SK-N-SH treated with all-trans-retinoic acid at 6 μM for 48 hours (cell line): ENCODE results near the gene RAB3IP.
A peak's percentile ranks its signal among the peaks of the same experiment; 100 is the strongest.

Experiments
- ATAC-seq: fragments of 200-7000 bp; cut with Tn5 transposase; 3 replicates; pipeline ENCODE4 v1.9.1; 2020; ENCODE audit warnings: mild to moderate bottlenecking, moderate library complexity
- ARNTL ChIP-seq: fragments of 450-650 bp; formaldehyde crosslinking; IDR thresholded peaks from 2 replicates; pipeline ENCODE4 v1.5.0; 2020; ENCODE audit warnings: low read depth, mild to moderate bottlenecking, moderate library complexity, borderline replicate concordance
- BACH2 ChIP-seq: fragments of 250-450 bp; sonication (Bioruptor Pico); IDR thresholded peaks from 2 replicates; pipeline ENCODE4 v1.9.0; 2021; ENCODE audit warnings: mild to moderate bottlenecking, borderline replicate concordance
- CSDC2 ChIP-seq: fragments of 250-450 bp; sonication (Bioruptor Pico); IDR thresholded peaks from 2 replicates; pipeline ENCODE4 v1.5.0; 2020; ENCODE audit warnings: mild to moderate bottlenecking, moderate library complexity
- CSRNP3 ChIP-seq: fragments of 250-450 bp; sonication (Bioruptor Pico); IDR thresholded peaks from 2 replicates; pipeline ENCODE4 v1.5.1; 2021; ENCODE audit warnings: mild to moderate bottlenecking, moderate library complexity
- ESRRG ChIP-seq: fragments of 250-450 bp; sonication (Bioruptor Pico); IDR thresholded peaks from 2 replicates; pipeline ENCODE4 v1.6.1; 2021; ENCODE audit warnings: mild to moderate bottlenecking
- GLIS3 ChIP-seq: fragments of 250-450 bp; sonication (Bioruptor Pico); IDR thresholded peaks from 2 replicates; pipeline ENCODE4 v1.5.0; 2020; ENCODE audit warnings: mild to moderate bottlenecking, moderate library complexity
- ISL1 ChIP-seq: fragments of 250-450 bp; sonication (Bioruptor Pico); IDR thresholded peaks from 2 replicates; pipeline ENCODE4 v2.1.2; 2022; ENCODE audit warnings: mild to moderate bottlenecking, moderate library complexity
- OSR1 ChIP-seq: fragments of 250-450 bp; sonication (Bioruptor Pico); IDR thresholded peaks from 2 replicates; pipeline ENCODE4 v1.8.0; 2022; ENCODE audit warnings: moderate library complexity, mild to moderate bottlenecking, inconsistent platforms
- PPARA ChIP-seq: fragments of 250-450 bp; sonication (Bioruptor Pico); IDR thresholded peaks from 2 replicates; pipeline ENCODE4 v1.5.0; 2020; ENCODE audit warnings: mild to moderate bottlenecking, borderline replicate concordance
- RARB ChIP-seq: fragments of 250-450 bp; sonication (Bioruptor Pico); IDR thresholded peaks from 2 replicates; pipeline ENCODE4 v1.8.0; 2021; ENCODE audit warnings: mild to moderate bottlenecking, moderate library complexity
- SNAI2 ChIP-seq: fragments of 250-450 bp; sonication (Bioruptor Pico); IDR thresholded peaks from 2 replicates; pipeline ENCODE4 v1.5.0; 2020; ENCODE audit warnings: mild to moderate bottlenecking, moderate library complexity
- TCF4 ChIP-seq: fragments of 250-450 bp; sonication (Bioruptor Pico); IDR thresholded peaks from 2 replicates; pipeline ENCODE4 v1.8.0; 2021; ENCODE audit warnings: mild to moderate bottlenecking, moderate library complexity, borderline replicate concordance
- TOX ChIP-seq: fragments of 250-450 bp; sonication (Bioruptor Pico); IDR thresholded peaks from 2 replicates; pipeline ENCODE4 v1.8.0; 2021; ENCODE audit warnings: mild to moderate bottlenecking, moderate library complexity, borderline replicate concordance
- ZC3H10 ChIP-seq: fragments of 250-450 bp; sonication (Bioruptor Pico); IDR thresholded peaks from 2 replicates; pipeline ENCODE4 v1.5.1; 2021; ENCODE audit warnings: mild to moderate bottlenecking, moderate library complexity
- ZFP3 ChIP-seq: fragments of 250-450 bp; sonication (Bioruptor Pico); IDR thresholded peaks from 2 replicates; pipeline ENCODE4 v1.5.0; 2020; ENCODE audit warnings: mild to moderate bottlenecking, moderate library complexity
- ZFP30 ChIP-seq: fragments of 450-650 bp; formaldehyde crosslinking; IDR thresholded peaks from 2 replicates; pipeline ENCODE4 v1.5.0; 2022; ENCODE audit warnings: mild to moderate bottlenecking, moderate library complexity
- ZNF565 ChIP-seq: fragments of 450-650 bp; formaldehyde crosslinking; conservative IDR thresholded peaks from 2 replicates; pipeline ENCODE4 v1.5.0; 2020; ENCODE audit warnings: low read depth, mild to moderate bottlenecking, moderate library complexity
- ZNF70 ChIP-seq: fragments of 450-650 bp; formaldehyde crosslinking; IDR thresholded peaks from 2 replicates; pipeline ENCODE4 v1.5.0; 2020; ENCODE audit warnings: mild to moderate bottlenecking, moderate library complexity
- ZNF8 ChIP-seq: fragments of 450-650 bp; formaldehyde crosslinking; IDR thresholded peaks from 2 replicates; pipeline ENCODE4 v1.5.0; 2020; ENCODE audit warnings: mild to moderate bottlenecking, moderate library complexity
- TF ChIP-seq, protein P1 (sequence below): fragments of 250-450 bp; sonication (Bioruptor Pico); IDR thresholded peaks from 2 replicates; pipeline ENCODE4 v1.8.0; 2021; ENCODE audit warnings: low read depth, mild to moderate bottlenecking, moderate library complexity, borderline replicate concordance
- TF ChIP-seq, protein P2 (sequence below): fragments of 250-450 bp; sonication (Bioruptor Pico); IDR thresholded peaks from 2 replicates; pipeline ENCODE4 v1.5.1; 2020; ENCODE audit warnings: low read depth, mild to moderate bottlenecking, moderate library complexity
- TF ChIP-seq, protein P3 (sequence below): fragments of 250-450 bp; sonication (Bioruptor Pico); IDR thresholded peaks from 2 replicates; pipeline ENCODE4 v1.5.0; 2020; ENCODE audit warnings: mild to moderate bottlenecking, moderate library complexity

Gene RAB3IP

GRCh38 chr12:69738351-69739286 lies at the start of gene RAB3IP:
TSS of gene RAB3IP (plus strand) at chr12:69738860. CDS start at chr12:69755409, 16,549 bp downstream.
- ATAC-seq: peak; percentile 92
- TF ChIP-seq ESRRG (CRISPR knock-in tag) (no peak), RARB (CRISPR knock-in tag) (no peak), TOX (no peak), ZNF70 (CRISPR knock-in tag) (no peak), GLIS3 (CRISPR knock-in tag) (no peak), SNAI2 (CRISPR knock-in tag) (peak; percentile 35; the same call in 1 of the 2 replicates)

- TF ChIP-seq, protein P1, sequence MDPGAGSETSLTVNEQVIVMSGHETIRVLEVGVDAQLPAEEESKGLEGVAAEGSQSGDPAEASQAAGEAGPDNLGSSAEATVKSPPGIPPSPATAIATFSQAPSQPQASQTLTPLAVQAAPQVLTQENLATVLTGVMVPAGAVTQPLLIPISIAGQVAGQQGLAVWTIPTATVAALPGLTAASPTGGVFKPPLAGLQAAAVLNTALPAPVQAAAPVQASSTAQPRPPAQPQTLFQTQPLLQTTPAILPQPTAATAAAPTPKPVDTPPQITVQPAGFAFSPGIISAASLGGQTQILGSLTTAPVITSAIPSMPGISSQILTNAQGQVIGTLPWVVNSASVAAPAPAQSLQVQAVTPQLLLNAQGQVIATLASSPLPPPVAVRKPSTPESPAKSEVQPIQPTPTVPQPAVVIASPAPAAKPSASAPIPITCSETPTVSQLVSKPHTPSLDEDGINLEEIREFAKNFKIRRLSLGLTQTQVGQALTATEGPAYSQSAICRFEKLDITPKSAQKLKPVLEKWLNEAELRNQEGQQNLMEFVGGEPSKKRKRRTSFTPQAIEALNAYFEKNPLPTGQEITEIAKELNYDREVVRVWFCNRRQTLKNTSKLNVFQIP: no peak
- no peak for TF ChIP-seq ZNF8 (CRISPR knock-in tag)
- no peak for TF ChIP-seq TOX
- no peak for TF ChIP-seq ESRRG (CRISPR knock-in tag)
- no peak for TF ChIP-seq BACH2 (CRISPR knock-in tag)
- no peak for TF ChIP-seq ZFP3 (CRISPR knock-in tag)
- TF ChIP-seq ARNTL (CRISPR knock-in tag): no peak
- TF ChIP-seq PPARA (CRISPR knock-in tag): no peak
- TF ChIP-seq TCF4 (CRISPR knock-in tag): no peak
- peak; percentile 8; the same call in 2 of the 3 replicates for ATAC-seq
Observed at GRCh38 chr12:69689638-69690037, 49.0 kb upstream of the RAB3IP start.

GRCh38 chr12:69694123-69694522 lies 44.5 kb upstream of the RAB3IP start:
- ATAC-seq: no peak
- TF ChIP-seq, protein P2, sequence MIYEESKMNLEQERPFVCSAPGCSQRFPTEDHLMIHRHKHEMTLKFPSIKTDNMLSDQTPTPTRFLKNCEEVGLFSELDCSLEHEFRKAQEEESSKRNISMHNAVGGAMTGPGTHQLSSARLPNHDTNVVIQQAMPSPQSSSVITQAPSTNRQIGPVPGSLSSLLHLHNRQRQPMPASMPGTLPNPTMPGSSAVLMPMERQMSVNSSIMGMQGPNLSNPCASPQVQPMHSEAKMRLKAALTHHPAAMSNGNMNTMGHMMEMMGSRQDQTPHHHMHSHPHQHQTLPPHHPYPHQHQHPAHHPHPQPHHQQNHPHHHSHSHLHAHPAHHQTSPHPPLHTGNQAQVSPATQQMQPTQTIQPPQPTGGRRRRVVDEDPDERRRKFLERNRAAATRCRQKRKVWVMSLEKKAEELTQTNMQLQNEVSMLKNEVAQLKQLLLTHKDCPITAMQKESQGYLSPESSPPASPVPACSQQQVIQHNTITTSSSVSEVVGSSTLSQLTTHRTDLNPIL (CRISPR knock-in tag): no peak
- TF ChIP-seq ISL1 (CRISPR knock-in tag) (no peak), ZC3H10 (CRISPR knock-in tag) (no peak)
- TF ChIP-seq, protein P1: no peak

GRCh38 chr12:69698054-69698453 lies 40.6 kb upstream of the RAB3IP start:
- no peak for ATAC-seq
- TF ChIP-seq ISL1 (CRISPR knock-in tag) (no peak), BACH2 (CRISPR knock-in tag) (no peak), CSRNP3 (CRISPR knock-in tag) (no peak), OSR1 (no peak), ZFP3 (CRISPR knock-in tag) (no peak), ZFP30 (CRISPR knock-in tag) (no peak), TCF4 (CRISPR knock-in tag) (no peak), CSDC2 (CRISPR knock-in tag) (no peak), GLIS3 (CRISPR knock-in tag) (no peak), ARNTL (CRISPR knock-in tag) (no peak), ESRRG (CRISPR knock-in tag) (no peak), ZC3H10 (CRISPR knock-in tag) (no peak), ZNF565 (CRISPR knock-in tag) (no peak), TOX (no peak)
- TF ChIP-seq, protein P1: no peak
- TF ChIP-seq, protein P2 (CRISPR knock-in tag): no peak
- TF ChIP-seq, protein P3, sequence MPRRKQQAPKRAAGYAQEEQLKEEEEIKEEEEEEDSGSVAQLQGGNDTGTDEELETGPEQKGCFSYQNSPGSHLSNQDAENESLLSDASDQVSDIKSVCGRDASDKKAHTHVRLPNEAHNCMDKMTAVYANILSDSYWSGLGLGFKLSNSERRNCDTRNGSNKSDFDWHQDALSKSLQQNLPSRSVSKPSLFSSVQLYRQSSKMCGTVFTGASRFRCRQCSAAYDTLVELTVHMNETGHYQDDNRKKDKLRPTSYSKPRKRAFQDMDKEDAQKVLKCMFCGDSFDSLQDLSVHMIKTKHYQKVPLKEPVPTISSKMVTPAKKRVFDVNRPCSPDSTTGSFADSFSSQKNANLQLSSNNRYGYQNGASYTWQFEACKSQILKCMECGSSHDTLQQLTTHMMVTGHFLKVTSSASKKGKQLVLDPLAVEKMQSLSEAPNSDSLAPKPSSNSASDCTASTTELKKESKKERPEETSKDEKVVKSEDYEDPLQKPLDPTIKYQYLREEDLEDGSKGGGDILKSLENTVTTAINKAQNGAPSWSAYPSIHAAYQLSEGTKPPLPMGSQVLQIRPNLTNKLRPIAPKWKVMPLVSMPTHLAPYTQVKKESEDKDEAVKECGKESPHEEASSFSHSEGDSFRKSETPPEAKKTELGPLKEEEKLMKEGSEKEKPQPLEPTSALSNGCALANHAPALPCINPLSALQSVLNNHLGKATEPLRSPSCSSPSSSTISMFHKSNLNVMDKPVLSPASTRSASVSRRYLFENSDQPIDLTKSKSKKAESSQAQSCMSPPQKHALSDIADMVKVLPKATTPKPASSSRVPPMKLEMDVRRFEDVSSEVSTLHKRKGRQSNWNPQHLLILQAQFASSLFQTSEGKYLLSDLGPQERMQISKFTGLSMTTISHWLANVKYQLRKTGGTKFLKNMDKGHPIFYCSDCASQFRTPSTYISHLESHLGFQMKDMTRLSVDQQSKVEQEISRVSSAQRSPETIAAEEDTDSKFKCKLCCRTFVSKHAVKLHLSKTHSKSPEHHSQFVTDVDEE (CRISPR knock-in tag): no peak
- TF ChIP-seq, all 23 proteins: peak for 0
